HG02642 (cell line): Measurements from ENCODE around the gene BLM.
"Not testable (repeated sequence)": the region's sequence is repeated elsewhere in the genome, so short reads cannot be mapped to it uniquely, and the experiment has no call there.

Source experiments
- ATAC-seq: cut with Tn5 transposase; IDR thresholded peaks from one replicate; pipeline ENCODE4 v1.9.1; 2021; ENCODE audit warnings: mild to moderate bottlenecking; ENCODE audit not compliant: unreplicated experiment, poor library complexity

BLM gene

DNA sequence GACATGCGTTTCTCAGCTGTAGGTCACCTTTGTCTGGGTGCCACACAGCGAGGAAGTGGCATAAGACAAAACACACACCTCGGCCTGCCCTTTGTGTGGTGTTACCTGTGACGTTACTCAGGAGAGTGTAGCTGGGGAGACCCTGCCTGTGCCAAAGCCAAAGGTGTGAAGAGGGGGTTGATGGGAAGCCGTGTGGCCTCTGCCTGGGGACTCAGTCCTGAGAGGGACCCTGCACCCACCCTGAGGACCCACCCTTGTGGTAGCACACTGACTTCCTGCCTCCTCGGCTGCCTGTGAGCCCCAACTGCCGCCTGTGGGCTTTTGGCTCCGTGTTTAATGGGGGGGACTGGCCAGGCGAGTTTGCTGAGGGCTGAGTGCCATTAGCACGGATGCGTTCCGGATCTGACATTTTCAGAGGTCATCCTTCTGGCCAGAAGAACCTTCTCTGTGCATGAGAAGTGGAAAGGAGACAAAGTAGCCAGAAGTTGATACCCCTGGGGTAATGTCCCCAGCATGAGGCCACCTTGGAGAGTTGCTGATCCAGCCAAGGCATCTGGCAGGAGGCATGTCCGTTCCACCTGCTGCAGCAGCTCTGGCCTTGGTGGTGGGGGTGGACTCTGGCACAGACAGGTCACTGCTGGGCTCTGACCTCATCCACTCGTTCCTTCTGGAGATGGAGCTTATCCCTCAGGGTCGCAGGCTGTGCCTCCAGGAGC, 99.4 kb downstream of the BLM start:
- ATAC-seq = no peak

GRCh38 chr15:90817117-90818057, 100.2 kb downstream of the BLM start:
- ATAC-seq = no peak

DNA sequence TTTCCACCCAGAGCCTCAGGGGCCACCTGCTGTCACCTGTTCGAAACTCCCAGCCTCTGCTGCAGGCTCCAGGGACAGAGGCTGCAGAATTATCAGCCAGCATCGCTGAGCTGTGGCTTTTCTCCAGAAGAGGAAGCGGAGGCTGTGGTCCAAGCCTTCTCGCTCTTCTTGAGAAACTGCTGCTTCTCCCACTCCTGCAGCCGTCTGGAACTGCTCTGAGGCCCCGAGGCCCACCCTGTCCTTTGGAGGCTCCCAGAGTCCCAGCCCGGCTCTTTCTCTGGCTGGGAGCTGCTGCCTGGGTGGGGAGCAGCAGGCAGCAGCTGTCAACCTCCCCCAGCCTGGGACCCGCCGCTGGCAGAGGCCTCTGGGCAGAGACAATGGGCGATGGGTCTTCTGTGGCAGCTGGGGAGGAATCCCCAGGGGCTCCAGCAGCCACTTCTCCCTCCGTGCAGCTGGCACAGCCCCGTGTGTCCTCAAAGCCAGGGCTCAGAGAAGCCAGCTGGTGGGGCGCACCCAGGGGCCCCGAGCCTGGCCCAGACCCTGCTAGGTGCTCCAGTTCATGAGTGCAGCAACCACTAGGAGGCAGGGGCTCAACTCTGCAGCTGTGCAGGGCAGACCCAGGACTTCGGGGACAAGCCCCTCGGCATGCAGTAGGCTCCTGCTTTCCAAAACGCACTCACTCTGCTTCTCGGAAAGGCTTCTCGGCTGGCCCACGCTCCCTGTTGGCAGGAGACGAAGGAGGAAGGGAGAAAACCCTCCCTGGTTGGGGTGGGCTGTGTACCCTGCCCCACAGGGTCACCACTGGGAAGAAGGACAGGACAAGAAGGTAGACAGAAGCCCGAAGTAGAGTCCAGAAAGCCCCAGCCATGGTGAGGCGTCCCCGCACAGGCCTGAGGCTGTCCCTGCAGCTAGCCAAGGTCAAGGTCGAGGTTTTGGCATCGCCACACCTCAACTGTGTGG, 101.4 kb downstream of the BLM start:
- no peak for ATAC-seq

DNA sequence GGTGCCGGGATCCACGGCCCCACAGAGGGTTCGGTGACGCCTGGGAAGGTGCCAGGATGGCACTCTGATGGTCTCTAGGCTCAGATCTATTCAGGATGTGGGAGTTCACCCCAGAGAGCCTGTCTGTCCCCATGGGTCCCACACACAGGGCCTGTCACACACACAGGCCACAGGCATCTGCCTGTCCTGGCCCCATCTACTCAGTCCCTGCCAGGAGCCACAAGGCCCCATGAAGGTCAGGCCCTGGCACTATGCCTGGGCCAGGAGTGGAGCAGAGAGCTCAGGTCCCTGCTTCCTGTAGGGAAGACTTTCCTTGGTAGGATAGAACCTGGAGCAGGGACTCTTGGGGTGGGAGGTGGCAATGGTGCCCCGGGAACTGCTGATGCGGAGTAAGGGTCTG, 102.2 kb downstream of the BLM start:
- ATAC-seq = no peak

GRCh38 chr15:90819850-90820249, 102.7 kb downstream of the BLM start:
- ATAC-seq = no peak

- ATAC-seq = no peak
Measured at GRCh38 chr15:90820481-90820880, 103.3 kb downstream of the BLM start.

GRCh38 chr15:90822204-90822955, 105.2 kb downstream of the BLM start:
- no peak for ATAC-seq

GRCh38 chr15:90823455-90823974, 106.4 kb downstream of the BLM start:
- no peak for ATAC-seq

DNA sequence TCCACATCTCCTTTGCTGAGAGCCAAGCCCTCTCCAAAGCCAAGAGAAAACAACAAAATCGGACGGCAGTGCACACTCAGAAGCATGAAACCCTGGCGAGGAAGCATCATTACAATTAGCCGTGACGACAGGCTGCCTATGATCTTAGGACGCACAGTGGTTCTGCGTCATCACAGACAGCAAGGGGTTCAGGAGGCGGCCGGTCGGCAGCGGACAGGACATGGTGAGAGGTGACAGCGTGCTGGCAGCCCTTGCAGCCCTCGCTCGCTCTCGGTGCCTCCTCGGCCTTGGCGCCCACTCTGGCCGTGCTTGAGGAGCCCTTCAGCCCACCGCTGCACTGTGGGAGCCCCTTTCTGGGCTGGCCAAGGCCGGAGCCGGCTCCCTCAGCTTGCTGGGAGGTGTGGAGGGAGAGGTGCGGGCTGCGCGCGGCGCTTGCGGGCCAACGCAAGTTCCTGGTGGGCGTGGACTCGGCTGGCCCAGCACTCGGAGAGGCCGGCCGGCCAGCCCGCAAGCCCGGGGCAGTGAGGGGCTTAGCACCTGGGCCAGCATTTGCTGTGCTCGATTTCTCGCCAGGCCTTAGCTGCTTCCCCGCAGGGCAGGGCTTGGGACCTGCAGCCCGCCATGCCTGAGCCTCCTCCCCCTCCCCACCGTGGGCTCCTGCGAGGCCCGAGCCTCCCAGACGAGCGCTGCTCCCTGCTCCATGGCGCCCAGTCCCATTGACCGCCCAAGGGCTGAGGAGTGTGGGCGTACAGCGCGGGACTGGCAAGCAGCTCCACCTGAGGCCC, 108.2 kb downstream of the BLM start:
- ATAC-seq = not testable (repeated sequence)

GRCh38 chr15:90826206-90826885, 109.2 kb downstream of the BLM start:
- not testable (repeated sequence) for ATAC-seq

DNA sequence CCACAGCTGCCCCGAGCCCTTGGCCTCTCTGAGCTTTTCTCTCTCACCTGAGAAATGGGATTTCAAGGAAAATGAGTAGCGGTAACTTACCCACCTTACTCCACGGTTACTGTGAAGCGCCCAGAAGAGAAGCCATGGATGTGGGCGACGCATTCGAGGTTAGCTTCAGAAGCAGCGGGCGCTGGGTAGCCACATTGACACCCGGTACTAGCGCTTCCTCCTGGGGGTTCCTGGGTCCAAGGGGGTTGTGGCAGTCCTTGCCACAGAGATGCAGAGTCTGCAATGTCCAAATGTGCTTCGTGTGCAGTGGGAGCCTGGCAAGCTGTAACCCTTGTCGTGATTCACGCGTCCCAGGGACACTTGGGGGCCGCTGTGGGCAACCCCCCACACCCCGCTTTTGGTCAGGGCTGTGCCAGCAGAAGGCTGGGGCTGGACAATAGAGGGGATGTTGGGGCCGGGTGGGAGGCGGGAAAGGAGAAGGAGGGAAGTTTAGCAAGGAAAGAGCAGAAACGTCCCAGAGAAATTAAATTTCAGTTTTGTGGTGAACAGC, 109.8 kb downstream of the BLM start:
- ATAC-seq = no peak

- no peak for ATAC-seq
Measured at GRCh38 chr15:90828111-90828510, 111.0 kb downstream of the BLM start.

DNA sequence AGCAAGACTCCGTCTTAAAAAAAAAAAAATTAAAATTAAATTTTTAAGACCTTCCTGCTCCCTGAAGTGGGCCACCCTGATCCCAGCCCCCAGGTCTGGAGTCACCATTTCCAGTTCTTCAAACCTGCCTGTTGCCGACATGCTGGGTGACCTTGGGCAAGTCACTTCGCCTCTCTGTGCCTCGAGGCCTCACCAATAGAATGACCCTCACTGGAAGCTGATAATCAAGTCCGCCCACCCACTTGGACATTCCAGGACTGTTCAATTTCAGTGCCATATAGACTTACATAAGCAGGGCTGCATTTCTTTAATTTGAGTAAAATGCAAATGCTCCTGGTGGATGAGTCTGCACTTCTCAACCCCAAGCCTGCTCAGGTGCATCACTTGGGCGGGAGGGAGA, 112.0 kb downstream of the BLM start:
- ATAC-seq = no peak

DNA sequence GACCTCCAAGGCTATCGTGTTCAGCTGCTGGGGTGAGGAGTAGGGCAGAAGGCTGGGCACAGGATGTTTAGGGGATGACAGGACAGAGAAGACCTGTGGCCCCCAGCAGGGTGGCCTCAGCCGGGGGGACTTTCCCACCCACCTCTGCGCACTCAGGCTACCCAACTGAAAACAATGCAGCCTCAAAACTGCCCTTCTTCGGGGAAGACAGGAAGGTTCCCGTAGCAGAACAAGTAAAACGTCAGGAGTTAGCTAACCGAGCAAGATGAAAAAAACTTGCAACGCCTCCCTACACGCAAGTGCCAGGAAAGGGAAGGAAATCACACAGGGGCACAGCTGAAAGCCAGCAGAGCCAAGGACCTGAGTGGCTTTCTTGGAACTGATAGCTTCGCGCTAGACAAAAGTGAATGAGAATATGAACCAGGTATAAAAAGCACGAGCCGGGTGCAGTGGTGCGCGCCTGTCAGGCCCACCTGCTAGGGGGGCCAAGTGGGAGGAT, 112.8 kb downstream of the BLM start:
- peak; percentile 39 for ATAC-seq

- ATAC-seq = no peak
Measured at GRCh38 chr15:90834626-90835025, 117.5 kb downstream of the BLM start.

GRCh38 chr15:90836296-90836871, 119.2 kb downstream of the BLM start:
- no peak for ATAC-seq

- no peak for ATAC-seq
Measured at GRCh38 chr15:90837094-90837493, 119.9 kb downstream of the BLM start.
